OCI-LY1 (cell line): ENCODE measurements around the gene MRPS12.

Experiments used
- EZH2 ChIP-seq: fragments of 200-600 bp; sonication (generic), shearing (Covaris generic); IDR thresholded peaks from 2 replicates; pipeline ENCODE4 v1.8.0; 2017; ENCODE audit warnings: borderline replicate concordance, mixed run types, mild to moderate bottlenecking, antibody characterized with exemption, low read length, moderate library complexity, mixed read lengths
- TF ChIP-seq, protein P1 (sequence below): fragments of 200-600 bp; sonication (generic), shearing (Covaris generic); IDR thresholded peaks from 2 replicates; pipeline ENCODE4 v1.5.1; 2017; ENCODE audit warnings: mild to moderate bottlenecking, antibody characterized with exemption, low read length, moderate library complexity, mixed read lengths

GRCh38 chr19:38901683-38902082 lies 29.1 kb upstream of the MRPS12 start:
- TF ChIP-seq, protein P1, sequence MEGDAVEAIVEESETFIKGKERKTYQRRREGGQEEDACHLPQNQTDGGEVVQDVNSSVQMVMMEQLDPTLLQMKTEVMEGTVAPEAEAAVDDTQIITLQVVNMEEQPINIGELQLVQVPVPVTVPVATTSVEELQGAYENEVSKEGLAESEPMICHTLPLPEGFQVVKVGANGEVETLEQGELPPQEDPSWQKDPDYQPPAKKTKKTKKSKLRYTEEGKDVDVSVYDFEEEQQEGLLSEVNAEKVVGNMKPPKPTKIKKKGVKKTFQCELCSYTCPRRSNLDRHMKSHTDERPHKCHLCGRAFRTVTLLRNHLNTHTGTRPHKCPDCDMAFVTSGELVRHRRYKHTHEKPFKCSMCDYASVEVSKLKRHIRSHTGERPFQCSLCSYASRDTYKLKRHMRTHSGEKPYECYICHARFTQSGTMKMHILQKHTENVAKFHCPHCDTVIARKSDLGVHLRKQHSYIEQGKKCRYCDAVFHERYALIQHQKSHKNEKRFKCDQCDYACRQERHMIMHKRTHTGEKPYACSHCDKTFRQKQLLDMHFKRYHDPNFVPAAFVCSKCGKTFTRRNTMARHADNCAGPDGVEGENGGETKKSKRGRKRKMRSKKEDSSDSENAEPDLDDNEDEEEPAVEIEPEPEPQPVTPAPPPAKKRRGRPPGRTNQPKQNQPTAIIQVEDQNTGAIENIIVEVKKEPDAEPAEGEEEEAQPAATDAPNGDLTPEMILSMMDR, result no peak
- no peak for TF ChIP-seq EZH2
